Panc1 (cell line): ENCODE measurements around the gene NLRP6. TPM values are rescaled to one million over a fixed set of nuclear protein-coding genes. Genes with fewer than 3 reads are reported as not detected.
"Not testable (repeated sequence)": the region's sequence is repeated elsewhere in the genome, so short reads cannot be mapped to it uniquely, and the experiment has no call there.

Experiments used
- ATAC-seq: fragments of 200-7000 bp; cut with Tn5 transposase; 2 replicates; pipeline ENCODE4 v1.9.1; 2020; ENCODE audit warnings: mild to moderate bottlenecking, moderate library complexity
- BruUV-seq: library from RNA; stranded (reverse); fragments of 400-500 nt; replicated peaks from 2 replicates; lab custom pipeline; 2021; lab: Mats Ljungman, UMichigan
- CTCF ChIA-PET: fragments of 300-600 bp; sonication (Branson Sonifier 250); formaldehyde crosslinking; loops from one replicate; lab custom pipeline; 2022; ENCODE audit warnings: antibody characterized with exemption; lab: Charles Lee
- POLR2A ChIA-PET: fragments of 300-600 bp; sonication (Branson Sonifier 250); formaldehyde crosslinking; loops from one replicate; lab custom pipeline; 2022; ENCODE audit warnings: antibody characterized with exemption; lab: Charles Lee
- DNase-seq: peaks from one replicate; pipeline ENCODE4 v3.0.0-alpha.2; 2010; ENCODE audit warnings: low read depth, low spot score
- H3K27ac ChIP-seq: 2 replicates; pipeline ENCODE4 v1.5.1; 2011; ENCODE audit warnings: mild to moderate bottlenecking, low read length, inconsistent platforms
- H3K27me3 ChIP-seq: fragments of 200-500 bp; sonication (Bioruptor generic); 2 replicates; pipeline ENCODE4 v1.6.0; 2014; ENCODE audit warnings: low read length, inconsistent platforms; ENCODE audit not compliant: control insufficient read depth, insufficient read depth
- H3K36me3 ChIP-seq: fragments of 200-500 bp; sonication (Bioruptor generic); 2 replicates; pipeline ENCODE4 v1.5.1; 2014; ENCODE audit warnings: inconsistent platforms, mild to moderate bottlenecking, low read length, moderate library complexity; ENCODE audit not compliant: control insufficient read depth, insufficient read depth
- H3K4me1 ChIP-seq: 2 replicates; pipeline ENCODE4 v1.5.1; 2011; ENCODE audit warnings: inconsistent platforms, mild to moderate bottlenecking, low read length, moderate library complexity; ENCODE audit not compliant: control insufficient read depth, insufficient read depth
- H3K4me3 ChIP-seq, 2 experiments: 2 replicates each; pipeline ENCODE4 v1.5.1; 2011 to 2012; ENCODE audit warnings: low read depth in 2 of 2, low read length in 2 of 2, mild to moderate bottlenecking in 2 of 2, inconsistent platforms in 1 of 2, moderate library complexity in 1 of 2
- H3K9me3 ChIP-seq: fragments of 200-500 bp; sonication (Bioruptor generic); 2 replicates; pipeline ENCODE4 v1.5.1; 2014; ENCODE audit warnings: low read depth, mild to moderate bottlenecking, inconsistent platforms, low read length, moderate library complexity; ENCODE audit not compliant: control insufficient read depth, insufficient read depth
- POLR2AphosphoS5 ChIP-seq: IDR thresholded peaks from 2 replicates; pipeline ENCODE4 v1.6.1; 2012; ENCODE audit warnings: mild to moderate bottlenecking, low read depth, low read length, moderate library complexity
- REST ChIP-seq, 2 experiments: IDR thresholded peaks; 2 replicates each; pipeline ENCODE4 v1.6.1; 2011 to 2012; ENCODE audit warnings: low read depth in 2 of 2, control low read depth in 1 of 2, low read length in 1 of 2, mild to moderate bottlenecking in 1 of 2, moderate library complexity in 1 of 2; ENCODE audit not compliant: insufficient read depth in 1 of 2
- SIN3A ChIP-seq: IDR thresholded peaks from 2 replicates; pipeline ENCODE4 v1.6.1; 2012; ENCODE audit warnings: low read depth, mild to moderate bottlenecking, low read length, moderate library complexity, borderline replicate concordance; ENCODE audit not compliant: insufficient read depth
- TCF7L2 ChIP-seq: IDR thresholded peaks from 2 replicates; pipeline ENCODE4 v1.6.1; 2011; ENCODE audit warnings: mild to moderate bottlenecking, low read depth, low read length, inconsistent platforms
- in situ Hi-C: cut with HindIII; loops from 2 replicates; pipeline ENCODE4 v1.10.0; 2016; ENCODE audit warnings: low sequenced_read_pairs, low pct_unique_long_range_greater_than_20kb
- intact Hi-C: fragments of 100-400 bp; cut with micrococcal nuclease; formaldehyde crosslinking; loops from one replicate; pipeline ENCODE4 v1.10.0; 2022; ENCODE audit not compliant: unreplicated experiment
- total RNA-seq: library from RNA; stranded (reverse); gene quantifications from one replicate; pipeline ENCODE4 v1.2.1, GENCODE V29; 2021; ENCODE audit not compliant: unreplicated experiment
- TF ChIP-seq, protein P1 (sequence below): fragments of 450-650 bp; IDR thresholded peaks from 2 replicates; pipeline ENCODE4 v1.5.1; 2017; ENCODE audit warnings: mild to moderate bottlenecking

The NLRP6 gene
- total RNA-seq, 1 experiment from 2014 or later: 0.59 TPM

- ATAC-seq (no peak), DNase-seq (no peak)
- H3K27me3 ChIP-seq: no peaks in the 10 kb centered on the region
- TF ChIP-seq TCF7L2 (no peak), REST (IDR thresholded peaks at IDR 0.05; ENCODE audit: insufficient read depth in 1 of 2, low read depth in 2 of 2, low read length in 1 of 2) (no peak), POLR2AphosphoS5 (no peak), SIN3A (no peak)
- TF ChIP-seq, protein P1, sequence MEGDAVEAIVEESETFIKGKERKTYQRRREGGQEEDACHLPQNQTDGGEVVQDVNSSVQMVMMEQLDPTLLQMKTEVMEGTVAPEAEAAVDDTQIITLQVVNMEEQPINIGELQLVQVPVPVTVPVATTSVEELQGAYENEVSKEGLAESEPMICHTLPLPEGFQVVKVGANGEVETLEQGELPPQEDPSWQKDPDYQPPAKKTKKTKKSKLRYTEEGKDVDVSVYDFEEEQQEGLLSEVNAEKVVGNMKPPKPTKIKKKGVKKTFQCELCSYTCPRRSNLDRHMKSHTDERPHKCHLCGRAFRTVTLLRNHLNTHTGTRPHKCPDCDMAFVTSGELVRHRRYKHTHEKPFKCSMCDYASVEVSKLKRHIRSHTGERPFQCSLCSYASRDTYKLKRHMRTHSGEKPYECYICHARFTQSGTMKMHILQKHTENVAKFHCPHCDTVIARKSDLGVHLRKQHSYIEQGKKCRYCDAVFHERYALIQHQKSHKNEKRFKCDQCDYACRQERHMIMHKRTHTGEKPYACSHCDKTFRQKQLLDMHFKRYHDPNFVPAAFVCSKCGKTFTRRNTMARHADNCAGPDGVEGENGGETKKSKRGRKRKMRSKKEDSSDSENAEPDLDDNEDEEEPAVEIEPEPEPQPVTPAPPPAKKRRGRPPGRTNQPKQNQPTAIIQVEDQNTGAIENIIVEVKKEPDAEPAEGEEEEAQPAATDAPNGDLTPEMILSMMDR: no peak
- H3K36me3 ChIP-seq: no peaks in the 10 kb centered on the region
- no peak overlapping the region for H3K27ac ChIP-seq
- in situ Hi-C loops (no loop called here), intact Hi-C loops (no loop called here)
- H3K4me1 ChIP-seq: peaks cover 18% of the 10 kb centered on the region
- POLR2A ChIA-PET: no interaction called here
- BruUV-seq: no TSS peak
- no peak overlapping the region for H3K4me3 ChIP-seq
- CTCF ChIA-PET: no interaction called here
- no peaks in the 10 kb centered on the region for H3K9me3 ChIP-seq
Observed at GRCh38 chr11:331358-332060, 53.3 kb downstream of the NLRP6 start.

DNA sequence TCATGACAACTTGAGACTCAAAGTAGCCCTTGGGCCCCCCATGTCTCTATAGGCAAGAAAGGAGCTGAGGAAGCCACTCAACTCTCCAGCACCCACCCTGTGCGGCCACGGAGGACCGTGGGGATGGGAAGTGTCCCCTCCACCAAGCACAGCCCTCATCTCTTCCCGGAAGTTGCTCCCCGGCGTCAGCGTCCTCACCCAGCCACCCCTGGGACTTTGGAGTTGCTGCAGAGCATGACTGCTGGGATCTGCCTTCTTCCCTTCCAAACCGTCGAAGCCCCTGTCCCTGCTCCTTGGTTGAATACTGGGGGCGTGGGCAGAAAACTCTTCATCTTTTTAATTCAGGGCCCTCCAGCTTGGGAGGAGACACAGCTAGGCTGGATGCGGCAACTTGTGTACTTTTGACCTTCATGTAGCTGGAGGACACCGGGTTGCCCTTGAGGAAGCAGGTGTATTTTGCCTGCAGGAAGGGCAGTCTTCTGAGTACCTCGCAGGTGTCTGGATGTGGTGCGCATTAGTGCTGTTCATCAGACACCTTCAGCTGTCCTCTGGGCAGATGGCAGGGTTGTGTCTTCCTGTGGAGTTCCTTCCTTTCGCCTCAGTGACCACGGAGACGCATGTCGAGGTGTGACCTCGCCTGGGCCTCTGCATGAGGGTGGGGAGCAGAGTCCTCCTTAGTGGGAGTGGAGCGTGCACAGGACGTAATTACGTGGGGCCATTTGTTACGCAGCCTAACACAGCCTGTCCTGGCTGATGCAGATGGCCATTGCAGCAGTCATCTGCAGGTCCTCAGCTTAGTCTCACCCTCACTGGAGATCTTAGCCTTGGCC is 54.7 kb downstream of the NLRP6 start:
- DNase-seq (no peak), ATAC-seq (no peak)
- H3K9me3 ChIP-seq: no peaks in the 10 kb centered on the region
- ChIA-PET POLR2A (no interaction called here), CTCF (no interaction called here)
- no TSS peak for BruUV-seq
- no peak overlapping the region for H3K27ac ChIP-seq
- no peak overlapping the region for H3K4me3 ChIP-seq
- no peaks in the 10 kb centered on the region for H3K27me3 ChIP-seq
- TF ChIP-seq TCF7L2 (no peak), REST (IDR thresholded peaks at IDR 0.05; ENCODE audit: insufficient read depth in 1 of 2, low read depth in 2 of 2, low read length in 1 of 2) (no peak), POLR2AphosphoS5 (no peak), SIN3A (no peak)
- TF ChIP-seq, protein P1: no peak
- peaks cover 6% of the 10 kb centered on the region; the same call in 1 of the 2 replicates for H3K4me1 ChIP-seq
- no peaks in the 10 kb centered on the region for H3K36me3 ChIP-seq
- in situ Hi-C loops (no loop called here), intact Hi-C loops (no loop called here)

DNA sequence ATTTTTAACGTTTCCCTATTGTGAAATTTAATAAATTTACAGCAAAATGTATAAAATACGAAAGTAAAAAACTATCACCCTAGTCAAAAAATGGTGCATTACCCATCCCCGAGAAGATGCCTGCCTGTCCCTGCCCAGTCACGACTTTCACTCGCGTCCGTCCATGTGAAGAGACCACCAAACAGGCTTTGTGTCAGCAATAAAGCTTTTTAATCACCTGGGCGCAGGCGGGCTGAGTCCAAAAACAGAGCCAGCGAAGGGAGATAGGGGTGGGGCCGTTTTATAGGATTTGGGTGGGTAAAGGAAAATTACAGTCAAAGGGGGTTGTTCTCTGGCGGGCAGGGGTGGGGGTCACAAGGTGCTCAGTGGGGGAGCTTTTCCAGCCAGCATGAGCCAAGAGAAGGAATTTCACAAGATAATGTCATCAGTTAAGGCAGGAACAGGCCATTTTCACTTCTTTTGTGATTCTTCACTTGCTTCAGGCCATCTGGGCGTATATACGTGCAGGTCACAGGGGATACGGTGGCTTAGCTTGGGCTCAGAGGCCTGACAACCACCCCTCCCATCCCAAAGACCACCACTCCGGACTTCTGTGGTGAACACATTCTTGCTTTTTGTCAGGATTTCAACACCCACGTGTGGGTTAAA is 55.5 kb downstream of the NLRP6 start:
- H3K27ac ChIP-seq, DNase-seq, H3K27me3 ChIP-seq, in situ Hi-C loops, CTCF ChIA-PET, ATAC-seq, H3K4me1 ChIP-seq, H3K4me3 ChIP-seq, H3K36me3 ChIP-seq, BruUV-seq, intact Hi-C loops, H3K9me3 ChIP-seq: not testable (repeated sequence)
- POLR2A ChIA-PET: interaction anchor here (0.5 kb wide), 1 partner anchor 47 kb away, joined by 5 read pairs; no protein-coding TSS in a partner anchor
